ENCODE data around the gene HRK.

The HRK gene

GRCh38 chr12:116864371-116865160 is 16.7 kb downstream of the HRK start:
- DNase-seq: no peak

GRCh38 chr12:116863275-116863767 is 17.9 kb downstream of the HRK start:
- no peak for DNase-seq

GRCh38 chr12:116862167-116862566 is 19.1 kb downstream of the HRK start:
- DNase-seq: no peak

- peak; percentile 47 for DNase-seq
These were observed 19.9 kb downstream of the HRK start for GRCh38 chr12:116861320-116861719.

DNA sequence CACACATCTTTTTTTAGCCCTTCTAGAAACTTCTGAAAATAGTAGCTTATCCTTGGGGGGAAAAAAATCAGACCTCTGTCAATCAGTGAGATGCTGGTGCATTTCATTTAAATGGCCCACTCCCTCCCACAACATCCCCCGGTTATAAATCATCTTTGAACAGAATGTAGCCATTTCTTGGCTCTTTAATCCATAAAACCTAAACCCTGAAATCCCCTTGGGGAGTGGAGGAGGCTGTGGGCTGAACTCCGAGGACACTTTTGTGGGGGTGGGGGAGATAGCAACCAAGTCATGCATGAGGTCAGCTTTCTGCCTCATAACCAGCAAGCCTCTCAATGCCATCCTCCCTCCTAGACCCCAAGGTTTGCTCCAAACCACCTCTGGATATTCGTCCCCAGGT is 21.0 kb downstream of the HRK start:
- DNase-seq: no peak

DNA sequence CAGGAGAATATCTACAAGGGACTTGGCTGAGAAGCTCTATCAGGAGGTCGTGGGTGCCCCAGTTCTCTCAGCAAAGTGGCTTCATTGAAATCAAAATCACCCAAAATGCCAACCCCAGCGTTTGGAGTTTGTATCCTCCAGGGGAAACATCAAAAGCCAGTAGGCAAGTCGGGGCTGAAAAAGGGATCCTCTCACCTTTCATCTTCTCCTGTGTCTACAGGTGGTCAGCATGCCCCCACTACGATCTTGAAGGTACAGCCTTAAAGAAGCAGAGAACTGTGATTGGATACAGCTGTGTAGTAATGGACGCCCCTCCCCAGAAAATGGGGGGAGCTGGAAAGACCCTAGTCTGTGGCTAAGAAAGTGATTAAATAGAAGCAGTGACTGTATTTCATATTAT is 22.2 kb downstream of the HRK start:
- DNase-seq: no peak

DNA sequence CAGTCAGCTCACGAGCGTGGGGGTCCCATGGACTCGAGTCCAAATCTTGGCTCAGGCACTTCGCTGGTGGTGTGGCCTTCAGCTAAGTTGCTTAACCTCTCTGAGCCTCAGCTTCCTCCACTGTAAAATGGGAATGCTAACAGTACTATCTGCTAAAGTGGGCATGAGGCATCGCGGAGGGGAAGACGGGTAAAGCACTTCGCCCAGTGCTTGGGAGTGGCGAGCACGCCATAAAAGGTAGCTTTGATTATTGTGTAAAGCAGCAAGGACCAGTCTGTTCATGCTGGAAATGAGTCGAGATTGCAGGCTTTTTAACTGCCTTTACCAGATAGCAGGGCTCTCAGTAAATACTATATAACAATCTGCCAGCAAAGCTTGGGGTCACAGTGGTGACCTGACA is 24.5 kb downstream of the HRK start:
- DNase-seq: no peak

DNA sequence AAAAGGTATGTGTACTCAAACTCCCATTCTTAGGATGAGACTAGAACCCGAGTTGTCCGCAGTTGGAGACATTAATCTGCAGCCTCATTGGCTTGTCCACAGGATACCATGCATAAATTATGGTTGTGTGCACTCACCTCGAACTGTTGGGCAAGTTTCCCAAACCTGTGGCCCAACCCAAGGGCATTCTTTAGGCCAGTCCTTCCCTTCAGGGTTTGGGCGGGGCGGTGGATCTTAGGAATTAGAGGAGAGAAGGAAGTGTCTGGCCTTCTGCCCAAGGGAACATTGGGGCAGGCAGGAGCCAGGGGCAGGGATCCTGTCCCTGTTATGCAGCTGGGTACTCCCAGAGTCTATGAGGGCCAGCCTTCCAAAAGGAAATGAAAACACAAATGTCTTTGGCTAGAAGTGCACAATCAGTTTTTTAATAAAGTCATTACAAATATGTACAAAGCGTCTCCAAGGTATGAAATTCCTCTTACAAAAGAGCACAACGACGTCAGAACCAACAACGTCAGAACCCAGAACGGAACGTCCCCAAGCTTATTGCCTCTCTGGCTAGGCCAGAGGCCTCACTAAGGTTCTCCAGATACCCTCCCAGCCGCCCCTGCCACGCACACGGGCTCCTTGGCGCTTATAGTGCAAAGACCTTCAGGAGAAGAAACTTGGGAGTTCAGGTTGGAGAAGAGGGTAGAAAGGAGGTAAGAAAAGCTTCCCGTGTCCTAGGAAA is 25.3 kb downstream of the HRK start:
- DNase-seq: no peak

DNA sequence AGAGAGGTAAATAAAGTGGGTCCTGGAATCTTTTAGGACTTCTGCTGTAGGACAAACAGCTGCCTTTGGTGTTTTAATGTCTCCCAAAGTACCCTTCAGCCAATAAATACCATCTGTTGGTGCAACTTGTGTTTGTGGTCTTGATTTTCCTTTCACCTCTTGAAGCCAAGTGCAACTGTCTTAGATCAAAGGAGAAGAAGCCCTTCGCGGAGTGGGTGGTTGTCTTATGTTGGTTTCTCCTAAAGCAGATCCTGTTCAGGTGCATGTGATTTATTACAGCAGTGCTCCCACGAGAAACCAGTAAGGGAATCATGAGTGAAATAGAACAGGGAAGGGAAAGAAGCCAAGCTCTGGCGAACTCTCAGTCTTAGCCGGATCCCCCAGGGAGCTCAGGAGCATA is 27.7 kb downstream of the HRK start:
- DNase-seq: no peak

- DNase-seq: no peak
These were observed 28.9 kb downstream of the HRK start for GRCh38 chr12:116852303-116852702.

DNA sequence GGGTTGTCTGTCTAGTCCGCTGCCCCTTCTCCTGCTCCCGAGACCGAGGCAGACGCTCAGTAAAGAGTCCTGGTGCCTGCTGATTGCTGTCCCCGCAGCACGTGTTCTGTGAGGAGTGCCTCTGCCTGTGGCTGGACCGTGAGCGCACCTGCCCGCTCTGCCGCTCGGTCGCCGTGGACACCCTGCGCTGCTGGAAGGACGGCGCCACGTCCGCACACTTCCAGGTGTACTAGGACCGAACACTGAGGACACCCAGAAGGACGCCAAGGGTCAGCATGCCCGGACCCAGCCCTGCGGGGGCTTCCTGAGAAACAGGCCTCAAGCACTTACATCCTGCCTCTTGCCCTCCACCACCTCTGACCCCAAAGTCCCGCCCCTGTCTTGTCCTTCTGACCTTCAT is 32.0 kb downstream of the HRK start:
- no peak for DNase-seq

DNA sequence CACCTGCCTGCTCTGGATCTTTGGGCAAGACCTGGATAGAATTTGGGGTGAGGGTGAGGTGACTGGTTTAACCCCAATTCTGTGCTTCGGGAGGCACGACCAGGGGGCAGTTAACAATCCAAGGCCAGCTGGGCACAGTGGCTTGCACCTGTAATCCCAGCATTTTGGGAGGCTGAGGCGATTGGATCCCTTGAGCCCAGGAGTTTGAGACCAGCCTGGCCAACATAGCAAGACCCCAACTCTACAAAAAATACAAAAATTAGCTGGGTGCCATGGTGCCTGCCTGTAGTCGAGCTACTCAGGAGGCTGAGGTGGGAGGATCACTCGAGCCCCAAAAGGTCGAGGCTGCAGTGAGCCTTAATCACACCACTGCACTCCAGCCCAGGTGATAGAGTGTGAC is 38.2 kb downstream of the HRK start:
- DNase-seq: no peak

- DNase-seq: no peak
These were observed 41.9 kb downstream of the HRK start for GRCh38 chr12:116839287-116839830.

DNA sequence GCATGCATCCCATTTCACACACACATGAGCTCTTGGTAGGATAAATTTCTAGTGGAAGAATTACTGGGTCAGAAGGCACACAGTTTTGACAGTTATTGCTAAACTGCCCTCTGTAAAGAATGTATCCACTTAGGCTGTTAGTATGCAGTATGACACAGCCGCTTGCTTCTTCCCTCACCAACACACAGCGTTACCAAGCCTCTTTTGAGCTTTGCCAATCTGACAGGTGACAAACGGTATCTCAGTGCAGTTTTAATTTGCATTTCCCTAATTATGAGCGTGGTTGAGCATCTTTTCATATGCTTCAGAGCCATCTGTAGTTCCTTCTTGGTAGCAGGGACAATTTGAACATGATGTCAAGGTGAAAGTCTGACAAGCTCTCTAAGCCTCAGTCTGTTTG is 42.9 kb downstream of the HRK start:
- no peak for DNase-seq

DNA sequence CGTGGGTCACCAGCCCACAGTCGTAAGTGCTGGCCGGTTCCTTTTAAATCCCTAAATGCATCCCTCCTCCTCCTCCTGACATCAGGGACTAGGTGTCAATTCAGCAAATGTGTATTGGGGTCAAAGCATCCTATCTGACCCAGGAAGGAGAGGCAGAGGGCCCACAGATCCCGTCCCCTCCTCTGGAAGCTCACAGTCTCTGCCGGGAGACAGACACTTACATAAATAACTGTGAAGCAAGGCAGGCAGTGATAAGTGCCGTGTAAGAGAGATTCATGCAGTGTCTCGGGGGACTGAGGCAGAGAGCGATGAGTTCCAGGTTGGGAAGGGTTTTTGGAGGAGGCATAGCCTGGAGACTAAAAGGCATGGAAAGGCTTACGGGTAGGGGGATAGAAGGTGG is 44.1 kb downstream of the HRK start:
- no peak for DNase-seq

- DNase-seq: no peak
These were observed 45.8 kb downstream of the HRK start for GRCh38 chr12:116835484-116835883.

GRCh38 chr12:116833474-116833873 is 47.8 kb downstream of the HRK start:
- no peak for DNase-seq

- DNase-seq: no peak
These were observed 48.9 kb downstream of the HRK start for GRCh38 chr12:116832353-116832752.

- no peak for DNase-seq
These were observed 53.8 kb downstream of the HRK start for GRCh38 chr12:116827432-116827831.

DNA sequence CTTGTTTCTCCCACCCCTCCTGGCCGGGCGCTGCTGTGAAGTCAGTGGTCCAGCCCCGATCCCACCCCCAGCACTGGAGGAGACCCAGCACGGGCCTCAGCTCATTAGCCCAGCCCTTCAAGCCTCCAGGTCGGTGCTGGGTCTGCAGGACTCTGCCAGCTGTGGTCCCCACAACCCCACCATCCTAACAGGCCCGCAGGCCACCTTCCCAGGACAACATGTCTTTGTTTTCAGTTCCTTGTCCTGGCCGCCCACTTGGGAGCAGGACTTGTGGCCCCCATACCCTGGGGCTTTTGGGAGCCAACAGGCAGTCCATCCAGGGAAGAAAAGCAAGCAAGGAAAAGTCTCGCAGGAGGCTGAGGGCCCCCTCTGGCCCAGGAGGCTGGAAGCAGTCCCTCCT is 60.0 kb downstream of the HRK start:
- no peak for DNase-seq

DNA sequence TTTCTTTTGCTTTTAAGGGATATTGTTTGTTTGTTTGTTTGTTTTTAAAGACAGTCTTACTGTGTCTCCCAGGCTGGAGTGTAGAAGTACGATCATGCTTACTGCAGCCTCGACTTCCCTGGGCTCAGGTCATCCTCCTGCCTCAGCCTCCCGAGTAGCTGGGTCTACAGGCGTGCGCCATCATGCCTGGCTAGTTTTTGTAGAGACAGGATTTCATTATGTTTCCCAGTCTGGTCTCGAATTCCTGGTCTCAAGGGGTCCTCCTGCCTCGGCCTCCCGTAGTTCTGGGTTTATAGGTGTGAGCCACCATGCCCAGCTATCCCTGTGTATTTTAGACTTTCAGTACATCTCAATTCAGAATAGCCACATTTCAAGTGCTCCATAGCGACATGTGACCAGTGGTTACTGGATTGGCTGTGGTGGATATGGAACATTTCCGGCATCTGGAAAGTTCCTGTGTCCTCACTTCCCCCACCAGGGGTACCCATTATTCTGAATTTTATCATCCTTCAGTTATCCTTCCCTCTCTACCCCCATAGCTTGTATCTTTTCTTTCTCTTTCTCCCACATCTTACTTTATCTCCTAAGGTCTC is 61.1 kb downstream of the HRK start:
- DNase-seq: no peak

GRCh38 chr12:116818948-116819832 is 62.1 kb downstream of the HRK start:
- DNase-seq: peak; percentile 93

Data from CD4-positive, alpha-beta T cell treated with Interleukin-6 for 4 hours (primary cell).